Cardiac septum (tissue), 1 donor: Measurements from ENCODE around the gene UBE2F. TPM values are rescaled to one million over a fixed set of nuclear protein-coding genes. Genes with fewer than 3 reads are reported as not detected.

Experiments used
- DNase-seq: peaks from one replicate; pipeline ENCODE4 v3.0.0-alpha.2; 2020; ENCODE audit warnings: low spot score
- intact Hi-C: fragments of 100-400 bp; cut with DNase I; formaldehyde crosslinking; loops from one replicate; pipeline ENCODE4 v1.14.0; 2022
- long read RNA-seq: library from polyadenylated mRNA; unstranded; transcript quantifications from one replicate; pipeline ENCODE4 v2.0.0, GENCODE V29; 2021
- total RNA-seq: library from RNA; stranded (reverse); fragmentation: NEBNext Ultra II Directional; extraction: Animal tissue kit (Norgen Biotek cat#: 25700); gene quantifications from one replicate; pipeline ENCODE4 v1.2.1, GENCODE V29; 2021
- donor health status: DM: no; HTN: no; CAD: no.

Gene UBE2F, protein sequence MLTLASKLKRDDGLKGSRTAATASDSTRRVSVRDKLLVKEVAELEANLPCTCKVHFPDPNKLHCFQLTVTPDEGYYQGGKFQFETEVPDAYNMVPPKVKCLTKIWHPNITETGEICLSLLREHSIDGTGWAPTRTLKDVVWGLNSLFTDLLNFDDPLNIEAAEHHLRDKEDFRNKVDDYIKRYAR
- 61.0 TPM for total RNA-seq
- long read RNA-seq, transcript UBE2F-201 (10 exons, 2,009 nt), result major isoform, 51 of 84 reads
- long read RNA-seq, partial matches to known transcripts, result 17 of 84 reads
- long read RNA-seq, other reads (novel, unspliced or antisense), result 9 of 84 reads

DNA sequence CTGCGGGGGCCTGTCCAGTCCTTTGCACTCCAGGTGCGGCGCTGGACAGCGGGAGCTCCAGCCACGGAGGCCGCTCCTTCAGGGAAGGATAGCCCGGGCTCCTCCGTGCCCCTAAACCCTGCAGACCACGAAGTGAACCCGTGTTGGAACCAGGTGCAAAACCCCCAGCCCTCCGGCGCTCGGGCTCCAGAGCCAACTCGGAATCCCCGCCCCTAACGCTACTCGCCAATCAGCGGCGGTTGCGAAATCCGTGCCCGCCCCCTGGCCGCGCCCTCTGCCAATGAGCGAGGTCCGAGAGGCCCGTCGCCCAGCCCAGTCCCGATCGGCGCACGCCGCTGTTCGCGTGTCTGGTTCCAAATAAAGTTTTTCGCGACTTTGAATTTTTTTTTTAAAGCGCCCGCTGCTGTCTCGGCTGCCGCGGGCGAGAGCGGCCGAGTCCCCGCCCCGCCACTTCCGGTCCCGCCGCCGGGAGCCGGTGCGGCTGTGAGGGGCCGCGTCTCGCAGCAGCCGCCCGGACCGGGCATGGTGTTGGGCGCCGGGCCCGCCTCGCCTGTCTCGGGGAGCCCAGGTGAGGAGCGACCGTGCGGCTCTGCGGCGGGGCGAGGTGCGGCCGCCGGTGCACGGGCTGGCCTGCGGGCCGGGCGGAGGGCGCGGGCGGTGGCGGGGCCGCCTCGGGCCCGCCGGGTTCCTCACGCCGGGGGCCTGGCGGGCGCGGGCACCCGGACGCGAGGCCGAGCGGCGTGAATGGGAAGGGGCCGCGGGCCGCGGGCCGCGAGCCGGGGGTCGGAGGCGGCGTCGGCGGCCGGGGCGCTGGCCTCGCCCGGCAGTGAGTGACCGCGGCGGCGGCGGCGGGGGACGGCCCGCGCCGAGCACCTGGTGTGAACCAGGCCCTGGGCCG, at the start of gene UBE2F:
UBE2F (plus strand) TSS at position 450 of the 898 bp plus-strand sequence. CDS start 6,094 bp downstream, outside the sequence.
- intact Hi-C loops, result loop anchor here (2.0 to 5.0 kb wide), 3 partner anchors 45 to 110 kb away; partner anchors contain the start of genes RAMP1 and SCLY
- peak; percentile 99 for DNase-seq

DNA sequence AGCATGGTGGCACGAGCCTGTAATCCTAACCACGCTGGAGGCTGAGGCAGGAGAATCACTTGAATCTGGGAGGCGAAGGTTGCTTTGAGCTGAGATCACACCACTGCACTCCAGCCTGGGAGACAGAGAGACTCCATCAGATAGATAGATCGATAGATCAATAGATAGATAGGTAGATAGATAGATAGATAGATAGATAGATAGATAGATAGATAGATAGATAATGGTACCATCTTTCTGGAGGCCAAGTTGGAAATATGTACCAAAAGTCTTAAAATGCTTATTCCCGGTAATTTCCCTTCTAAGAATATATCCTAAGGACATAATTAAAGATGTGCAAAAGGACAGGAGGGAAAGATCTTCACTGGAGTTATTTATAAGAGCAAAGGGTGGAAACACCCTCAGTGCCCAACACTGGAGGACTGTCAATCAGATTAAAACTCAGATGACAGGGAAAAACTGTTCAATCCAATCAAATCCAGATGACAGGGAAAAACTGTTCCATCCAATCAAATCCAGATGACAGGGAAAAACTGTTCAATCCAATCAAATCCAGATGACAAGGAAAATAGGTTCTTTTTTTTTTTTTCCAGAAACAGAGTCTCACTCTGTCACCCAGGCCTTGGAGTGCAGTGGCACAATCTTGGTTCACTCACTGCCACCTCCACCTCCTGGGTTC, 49.0 kb upstream of the UBE2F start:
- intact Hi-C loops, result no loop called here
- no peak for DNase-seq

DNA sequence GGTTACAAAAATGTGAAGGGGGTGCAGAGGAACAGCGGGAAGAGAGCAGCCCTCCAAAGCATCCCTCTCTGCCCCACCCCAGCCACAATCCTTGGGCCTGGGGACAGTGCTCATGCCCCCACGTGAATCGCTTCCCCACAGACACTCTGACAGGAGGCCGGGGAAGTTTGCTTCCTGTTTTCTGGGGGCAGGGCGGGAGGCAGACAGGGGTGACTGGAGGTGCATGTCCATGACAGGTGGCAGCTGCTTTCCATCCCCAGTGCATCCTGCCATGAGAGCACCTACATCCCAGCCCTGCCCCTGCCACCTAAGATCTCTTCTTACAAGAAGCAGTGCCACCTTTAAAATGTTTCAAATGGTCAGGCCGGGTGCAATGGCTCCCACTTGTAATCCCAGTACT, 47.2 kb upstream of the UBE2F start:
- DNase-seq, result no peak

DNA sequence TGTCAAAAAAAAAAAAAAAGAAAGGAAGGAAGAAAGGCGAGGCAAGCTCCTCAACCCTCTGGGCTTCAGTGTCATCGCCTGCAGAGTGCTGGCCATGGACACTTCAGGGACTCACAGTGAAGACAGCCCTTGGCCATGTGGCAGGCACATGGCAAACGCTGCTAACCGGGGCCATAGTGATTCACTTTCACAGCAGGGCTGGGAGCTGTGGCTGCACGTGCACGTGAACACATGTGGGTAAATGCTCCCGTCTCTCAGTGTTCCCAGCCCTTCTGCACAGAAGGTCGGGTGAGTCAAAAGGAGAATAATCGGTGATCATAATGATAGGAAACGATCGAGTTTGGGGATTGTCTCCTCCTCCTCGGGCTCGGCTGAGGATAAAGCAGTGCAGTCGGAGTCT, 46.1 kb upstream of the UBE2F start:
- intact Hi-C loops, result loop anchor here (5.0 kb wide), 1 partner anchor 47 kb away; the partner anchor contains the start of gene UBE2F
- DNase-seq, result no peak

More for the DNA sequence above, 47.2 kb upstream of the UBE2F start:
- intact Hi-C loops, result no loop called here

DNA sequence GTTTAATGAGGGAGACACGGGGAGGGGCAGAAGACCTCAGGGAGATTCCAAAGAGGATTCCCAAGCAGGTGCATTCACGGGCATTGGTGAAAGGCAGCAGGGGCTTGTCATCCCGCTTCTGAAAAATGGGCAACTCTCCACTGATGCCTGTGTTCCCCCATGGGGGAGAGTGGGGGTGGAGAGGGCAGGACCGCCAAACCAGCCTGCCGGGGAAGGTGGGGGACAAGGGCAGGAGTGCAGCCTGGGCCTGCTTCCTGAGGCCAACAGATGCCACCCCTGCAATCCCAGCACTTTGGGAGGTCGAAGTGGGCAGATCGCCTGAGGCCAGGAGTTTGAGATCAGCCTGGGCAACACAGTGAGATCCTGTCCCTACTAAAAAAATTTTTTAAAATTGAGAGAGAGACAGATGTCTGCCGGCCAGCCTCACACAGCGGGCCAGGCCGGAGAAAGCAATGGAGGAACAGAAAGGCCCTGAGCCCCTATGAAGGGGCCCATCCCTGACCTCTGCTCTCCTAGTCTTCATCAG, 44.8 kb upstream of the UBE2F start:
- DNase-seq, result no peak
- intact Hi-C loops, result loop anchor here (2.0 to 5.0 kb wide), 2 partner anchors 45 to 139 kb away; partner anchors contain the start of genes SCLY and UBE2F

DNA sequence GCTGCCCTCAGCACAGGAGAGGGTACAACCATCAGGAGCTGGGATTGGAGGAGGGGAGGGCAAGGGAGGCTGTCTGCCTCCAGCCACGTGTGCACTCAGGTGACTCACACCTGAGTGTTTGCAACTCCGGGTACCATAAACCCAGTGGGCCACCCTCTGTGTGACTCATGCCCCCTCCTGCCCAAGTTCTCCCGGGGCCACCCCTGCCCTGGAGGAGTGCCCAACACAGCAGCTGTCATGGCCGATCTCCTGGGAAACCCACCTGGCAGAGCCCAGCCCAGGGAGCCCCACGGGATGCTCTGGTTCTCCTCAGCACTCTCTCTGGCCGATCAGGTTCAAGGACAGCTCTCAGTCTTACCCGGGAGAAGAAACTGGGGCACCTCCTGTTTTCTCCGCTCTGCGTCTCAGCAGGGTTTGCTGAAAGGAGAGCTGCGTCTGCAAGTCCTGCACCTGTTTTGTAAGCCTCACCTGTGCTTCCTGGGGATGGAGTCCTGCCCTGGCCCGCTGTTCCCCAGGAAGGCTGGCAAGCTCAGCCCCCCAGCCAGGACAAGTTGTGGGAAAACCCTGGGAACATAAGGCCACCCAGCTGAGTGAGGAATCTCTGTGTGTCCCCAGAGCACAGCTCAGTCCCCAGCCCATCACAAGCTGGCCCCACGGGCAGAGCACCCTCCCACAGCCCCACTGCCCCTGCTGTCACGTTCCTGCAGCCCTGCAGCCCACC, 44.0 kb upstream of the UBE2F start:
- intact Hi-C loops, result loop anchor here (2.0 to 5.0 kb wide), 2 partner anchors 44 to 138 kb away; partner anchors contain the start of genes SCLY and UBE2F
- no peak for DNase-seq

DNA sequence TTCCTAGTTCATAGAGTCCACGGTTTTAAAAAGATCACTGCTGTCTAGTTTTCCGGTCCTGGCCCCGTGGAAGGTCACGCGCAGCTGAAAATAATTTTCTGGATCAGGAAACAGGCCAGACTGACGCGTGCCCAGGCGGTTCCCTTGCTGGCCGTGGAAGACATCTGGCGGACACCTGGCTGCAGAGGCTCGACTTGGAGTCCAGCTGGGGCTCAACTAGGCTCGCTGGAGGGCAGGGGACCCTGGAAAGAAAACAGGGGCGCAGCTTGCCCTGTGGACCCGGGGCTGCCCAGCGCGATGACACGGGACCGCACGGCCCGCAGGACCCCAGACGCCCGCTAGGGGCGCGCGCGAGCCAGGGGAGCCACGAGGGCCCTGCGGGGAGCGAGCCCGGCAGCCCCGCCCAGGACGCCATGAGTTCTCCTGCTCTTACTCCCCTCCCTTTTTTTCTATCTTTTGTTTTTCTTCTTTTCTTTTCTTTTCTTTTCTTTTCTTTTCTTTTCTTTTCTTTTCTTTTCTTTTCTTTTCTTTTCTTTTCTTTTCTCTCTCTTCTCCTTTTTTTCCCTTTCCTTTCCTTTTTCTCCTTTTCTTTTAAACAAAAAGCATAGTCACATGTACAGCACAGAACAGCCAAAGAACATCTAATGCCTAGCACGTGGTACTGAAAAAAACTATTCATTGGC, 43.2 kb upstream of the UBE2F start:
- intact Hi-C loops, result loop anchor here (2.0 to 5.0 kb wide), 2 partner anchors 44 to 137 kb away; partner anchors contain the start of genes SCLY and UBE2F
- peak; percentile 92 for DNase-seq

DNA sequence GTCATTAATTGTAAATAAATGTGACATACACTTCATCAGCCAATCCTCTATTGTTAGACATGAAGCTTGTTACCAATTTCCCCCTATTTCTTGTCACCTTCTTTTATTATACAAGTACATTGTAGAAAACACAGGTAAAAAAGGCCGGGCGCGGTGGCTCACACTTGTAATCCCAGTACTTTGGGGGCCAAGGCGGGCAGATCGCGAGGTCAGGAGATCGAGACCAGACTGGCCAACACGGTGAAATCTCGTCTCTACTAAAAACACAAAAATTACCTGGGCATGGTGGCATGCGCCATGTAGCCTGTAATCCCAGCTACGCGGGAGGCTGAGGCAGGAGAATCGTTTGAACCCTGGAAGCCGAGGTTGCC, 42.7 kb upstream of the UBE2F start:
- intact Hi-C loops, result loop anchor here (5.0 kb wide), 1 partner anchor 43 kb away; the partner anchor contains the start of gene UBE2F
- no peak for DNase-seq

DNA sequence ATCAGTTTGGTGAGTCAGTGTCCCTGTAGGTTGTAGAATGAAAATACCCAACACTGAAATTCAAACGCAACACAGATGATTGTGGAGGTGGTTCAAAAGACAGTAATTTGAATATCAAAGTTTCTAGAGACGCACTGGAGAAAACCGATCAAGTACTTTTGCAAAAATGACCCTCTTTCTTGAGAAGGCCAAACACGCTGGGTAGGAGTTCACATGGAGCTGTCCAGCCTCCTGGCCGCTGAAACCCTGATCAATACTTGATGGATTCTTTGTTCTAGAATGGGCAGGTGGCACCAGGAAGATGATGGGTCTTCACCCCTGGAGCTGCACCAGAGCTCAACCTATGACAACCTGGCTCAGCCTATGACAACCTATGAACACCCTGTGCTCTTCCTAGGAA, 39.7 kb upstream of the UBE2F start:
- DNase-seq, result no peak
- intact Hi-C loops, result no loop called here

DNA sequence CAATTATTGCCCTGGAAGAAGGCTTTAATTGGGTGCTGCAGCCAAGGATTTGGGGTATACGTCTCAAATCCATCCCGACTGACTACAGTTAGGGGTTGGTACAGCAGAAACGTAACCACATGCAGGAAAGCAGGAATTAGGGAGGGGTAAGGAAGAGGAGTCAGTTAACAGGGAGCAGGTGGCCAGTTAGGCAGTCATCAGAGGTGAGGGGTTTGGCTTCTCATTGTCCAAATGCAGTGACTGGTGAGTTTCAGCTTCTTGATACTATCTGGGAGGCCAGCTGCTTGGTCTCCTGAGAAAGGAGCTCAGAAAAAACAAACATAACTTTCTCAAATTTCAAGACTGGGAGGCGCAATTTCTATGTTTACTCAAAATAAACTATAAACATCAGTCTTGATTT, 38.8 kb upstream of the UBE2F start:
- intact Hi-C loops, result no loop called here
- no peak for DNase-seq

DNA sequence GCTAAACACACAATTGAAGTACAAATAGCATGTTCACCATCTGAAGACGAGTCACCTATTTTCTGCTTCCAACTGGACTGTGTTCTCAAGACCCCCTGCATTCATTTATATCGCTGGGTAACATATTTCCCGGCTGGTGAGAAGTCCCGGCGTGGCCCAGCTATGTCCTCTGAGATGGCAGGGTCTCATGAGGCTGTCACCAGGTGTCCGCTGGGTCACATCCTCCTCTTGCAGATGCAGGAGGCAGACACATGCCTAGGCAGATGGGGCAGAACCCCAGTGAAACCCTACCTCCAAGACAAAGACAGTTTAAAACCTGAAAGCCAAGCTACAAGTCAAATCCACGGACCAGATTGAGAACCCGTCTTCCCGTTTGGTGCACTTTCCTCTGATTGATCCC, 36.8 kb upstream of the UBE2F start:
- DNase-seq, result no peak
- intact Hi-C loops, result no loop called here

DNA sequence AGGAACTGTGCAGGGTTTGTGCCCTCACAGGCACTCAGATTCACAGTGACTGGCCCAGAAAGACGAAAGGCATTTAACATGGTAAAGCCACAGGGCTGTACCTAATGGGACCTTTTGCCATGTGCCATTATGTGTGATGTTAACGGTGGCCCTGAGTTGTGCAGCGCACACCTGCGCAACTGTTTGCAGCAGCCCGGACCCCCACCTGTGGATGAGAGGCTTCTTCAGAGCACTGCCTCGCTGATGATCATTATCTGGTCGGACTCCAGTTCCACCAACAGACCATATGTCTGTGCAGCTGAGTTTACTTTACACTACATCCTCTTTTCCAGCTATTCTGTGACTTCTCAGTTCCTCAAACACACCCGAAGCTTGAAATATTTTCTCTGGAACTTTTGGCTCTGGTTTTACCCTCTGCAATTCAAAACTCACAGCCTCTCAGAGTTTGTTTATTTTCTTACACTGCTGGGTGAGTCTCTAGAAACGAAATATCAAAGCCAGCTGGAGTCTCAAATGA, 35.6 kb upstream of the UBE2F start:
- DNase-seq, result no peak
- intact Hi-C loops, result no loop called here

DNA sequence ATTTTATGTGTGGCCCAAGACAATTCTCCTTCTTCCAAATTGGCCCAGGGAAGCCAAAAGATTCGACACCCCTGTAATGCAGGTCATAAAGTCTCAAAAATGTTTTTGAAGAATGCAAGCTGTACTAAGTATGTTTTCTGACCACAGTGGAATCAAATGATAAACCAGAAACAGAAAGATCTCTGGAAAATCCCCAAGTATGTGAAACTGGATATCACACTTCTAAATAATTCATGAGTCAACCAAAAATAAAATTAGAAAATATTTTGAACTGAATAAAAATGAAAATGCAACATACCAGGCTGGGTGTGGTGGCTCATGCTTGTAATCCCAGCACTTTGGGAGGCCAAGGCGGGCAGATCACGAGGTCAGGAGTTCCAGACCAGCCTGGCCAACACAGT, 34.1 kb upstream of the UBE2F start:
- intact Hi-C loops, result no loop called here
- DNase-seq, result no peak

DNA sequence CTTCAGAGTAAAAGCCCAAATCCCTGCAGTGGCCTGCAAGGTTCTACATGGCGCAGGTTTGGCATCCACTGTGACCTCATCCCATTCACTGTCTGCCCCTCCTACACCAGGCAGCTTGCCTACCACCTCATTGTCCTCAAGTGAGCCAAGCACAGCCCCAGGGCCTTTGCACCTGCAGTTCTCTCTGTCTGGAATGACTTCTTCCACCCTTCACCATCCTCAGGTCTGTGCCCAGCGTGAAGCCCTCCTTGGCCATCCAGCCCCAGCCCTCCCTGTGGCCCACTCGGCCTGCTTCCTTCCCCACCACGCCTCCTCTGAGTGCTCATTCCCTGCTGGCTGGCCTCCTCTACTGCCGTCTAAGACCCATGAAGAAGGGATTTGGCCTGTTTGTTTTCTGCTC, 32.6 kb upstream of the UBE2F start:
- intact Hi-C loops, result no loop called here
- DNase-seq, result no peak

DNA sequence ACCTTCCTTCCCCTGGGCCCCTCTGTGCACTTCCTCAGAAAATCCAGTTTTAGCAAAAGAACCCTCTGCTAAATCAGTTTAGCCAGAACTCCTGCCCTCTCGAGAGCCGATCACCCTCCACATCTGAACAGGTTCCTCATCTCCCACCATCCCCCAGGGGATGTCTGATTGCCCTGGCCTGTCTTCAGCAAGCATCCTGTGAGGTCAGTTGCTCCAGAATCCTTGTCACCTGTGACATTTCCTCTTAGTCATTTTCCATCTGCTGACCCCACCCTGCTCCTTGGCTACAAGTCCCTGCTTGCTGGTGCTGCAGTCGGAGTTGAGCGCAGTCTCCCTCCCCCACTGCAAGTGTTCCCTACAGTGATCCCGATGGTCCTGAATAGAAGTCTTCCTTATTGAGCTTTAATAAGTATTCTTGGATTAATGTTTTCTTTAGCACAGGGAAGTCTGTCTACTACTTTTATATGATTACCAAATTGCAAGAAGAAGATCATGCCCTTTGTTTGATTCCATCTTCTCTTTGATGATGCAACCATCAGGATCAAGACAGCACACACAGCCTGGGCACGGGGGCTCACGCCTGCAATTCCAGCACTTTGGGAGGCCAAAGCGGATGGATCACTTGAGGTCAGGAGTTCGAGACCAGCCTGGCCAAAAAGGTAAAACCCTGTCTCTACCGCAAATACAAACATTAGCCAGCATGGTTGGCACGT, 30.9 kb upstream of the UBE2F start:
- intact Hi-C loops, result no loop called here
- DNase-seq, result no peak

DNA sequence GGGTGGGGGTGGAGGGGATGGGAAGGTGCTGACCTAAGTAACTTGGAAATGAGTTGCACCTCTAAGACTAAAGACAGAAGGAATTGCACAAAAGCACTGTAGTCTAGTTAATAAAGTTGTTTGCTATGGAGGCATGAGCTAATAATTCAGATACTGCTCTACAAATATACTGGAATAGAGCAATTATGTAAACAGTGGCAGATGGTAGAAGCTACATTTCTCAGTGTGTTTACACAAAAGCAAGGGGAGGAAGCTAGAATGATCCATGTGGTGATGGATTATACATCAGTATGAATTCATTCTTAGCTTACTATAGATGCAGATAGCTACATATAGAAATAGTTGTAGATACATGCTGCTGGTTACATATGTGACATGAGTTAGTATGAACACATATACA, 27.6 kb upstream of the UBE2F start:
- intact Hi-C loops, result no loop called here
- DNase-seq, result no peak

DNA sequence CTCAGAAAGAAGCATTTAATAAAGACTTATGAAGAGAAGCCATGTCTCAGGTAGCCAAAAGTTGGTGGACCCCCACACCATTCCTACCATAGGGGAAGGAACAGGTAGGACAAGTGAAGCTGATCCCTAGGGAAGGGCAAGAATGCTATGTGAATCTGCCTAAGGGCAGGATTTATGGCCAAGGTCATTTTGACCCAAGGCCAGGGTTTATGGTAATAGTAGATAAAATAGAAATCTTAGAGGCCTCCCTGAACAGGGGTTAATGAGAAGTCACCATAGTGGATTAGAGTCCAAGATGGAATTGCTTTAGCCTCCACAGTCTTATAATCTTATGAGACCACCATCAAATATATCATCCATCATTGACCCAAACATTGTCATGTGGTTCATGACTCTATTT, 26.0 kb upstream of the UBE2F start:
- intact Hi-C loops, result no loop called here
- DNase-seq, result no peak

DNA sequence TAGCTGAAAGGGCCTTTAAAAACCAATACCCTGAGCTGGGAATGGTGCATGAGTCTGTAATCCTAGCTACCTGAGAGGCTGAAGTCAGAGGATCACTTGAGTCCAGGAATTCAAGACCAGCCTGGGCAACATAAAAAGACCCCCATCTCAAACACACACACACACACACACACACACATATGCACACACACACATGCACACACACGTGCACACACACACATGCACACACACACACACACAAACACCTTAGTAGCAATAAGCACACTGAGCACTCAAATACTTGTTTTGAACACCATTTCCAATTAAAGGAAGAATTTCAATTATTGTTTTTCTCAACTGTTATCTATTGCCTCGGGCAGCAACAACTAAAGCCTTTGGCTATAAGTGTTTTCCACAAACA, 25.6 kb upstream of the UBE2F start:
- no peak for DNase-seq
- intact Hi-C loops, result no loop called here
